Measurements from ENCODE around the gene TAF1C. TPM values are rescaled to one million over a fixed set of nuclear protein-coding genes. Genes with fewer than 3 reads are reported as not detected.

TAF1C gene
- total RNA-seq, 1 experiment from 2014 or later = 79.7 TPM

DNA sequence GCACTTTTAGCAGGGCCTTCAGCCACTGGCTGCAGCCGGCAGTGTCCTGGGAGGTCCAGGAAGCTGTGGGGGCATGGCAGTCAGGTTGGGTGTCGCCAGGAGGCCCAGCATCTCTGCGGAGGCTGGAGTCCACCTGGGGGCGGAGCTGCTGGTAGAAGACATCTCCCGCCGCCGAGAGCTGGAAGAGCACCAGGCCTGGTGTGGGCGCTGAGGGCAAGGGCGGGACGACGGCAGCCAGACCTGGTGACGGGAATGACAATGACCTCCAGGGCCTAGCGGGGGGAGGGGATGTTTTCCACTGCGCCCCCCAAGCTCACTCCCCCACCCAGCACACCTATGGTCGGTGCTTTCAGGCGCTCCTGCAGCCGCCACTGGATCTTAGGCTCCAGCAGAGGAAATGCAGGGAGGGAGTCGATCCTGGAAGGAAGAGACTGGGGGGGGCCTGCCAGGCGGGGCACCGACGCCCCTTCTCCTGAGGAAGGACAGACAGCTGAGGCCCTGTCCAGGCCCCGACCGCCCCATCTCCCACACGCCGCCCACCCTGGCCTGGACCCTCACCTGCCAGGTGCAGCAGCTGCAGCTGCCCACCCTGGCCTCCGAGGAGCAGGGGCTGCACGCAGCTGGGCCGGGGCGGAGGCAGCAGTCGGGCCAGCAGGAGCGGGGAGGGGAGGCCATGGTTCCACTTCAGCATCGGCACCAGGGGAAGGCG, 7.1 kb downstream of the TAF1C start:
- peaks cover 3% of the 10 kb centered on the region for H3K36me3 ChIP-seq (ENCODE audit: control insufficient read depth, insufficient read depth, low read length)
- no peaks in the 10 kb centered on the region for H3K9me3 ChIP-seq
- ChIA-PET POLR2A (no interaction called here), CTCF (interaction anchor here (0.8 kb wide), 1 partner anchor 128 kb away, joined by 3 read pairs; no protein-coding TSS in a partner anchor)
- BruUV-seq (replicated peaks) = no TSS peak
- Mint-ChIP-seq H3K36me3 (ENCODE audit: insufficient read depth, unreplicated experiment) (peaks cover 24% of the 10 kb centered on the region), H3K4me3 (ENCODE audit: unreplicated experiment) (no peak overlapping the region), H3K4me1 (ENCODE audit: low read depth, unreplicated experiment) (no peaks in the 10 kb centered on the region), H3K27ac (ENCODE audit: unreplicated experiment) (no peak overlapping the region), H3K27me3 (ENCODE audit: insufficient read depth, unreplicated experiment) (no peaks in the 10 kb centered on the region), H3K9me3 (ENCODE audit: unreplicated experiment) (no peaks in the 10 kb centered on the region)
- peaks cover 16% of the 10 kb centered on the region for H3K4me1 ChIP-seq
- no peak for TF ChIP-seq CTCF (IDR thresholded peaks at IDR 0.05; ENCODE audit: insufficient read depth in 1 of 2, low read depth in 1 of 2, low read length in 1 of 2, severe bottlenecking in 1 of 2, unreplicated experiment in 1 of 2)
- H3K27me3 ChIP-seq (replicated peaks; ENCODE audit: control insufficient read depth, insufficient read depth, low read length) = no peaks in the 10 kb centered on the region
- H3K4me3 ChIP-seq (ENCODE audit: low read depth, low read length) = no peak overlapping the region
- no peak for DNase-seq
- intact Hi-C loops (cut with micrococcal nuclease; ENCODE audit: unreplicated experiment) = loop anchor here (10.0 kb wide), 1 partner anchor 305 kb away; no protein-coding TSS in a partner anchor

- H3K4me1 Mint-ChIP-seq (ENCODE audit: low read depth, unreplicated experiment) = no peaks in the 10 kb centered on the region
- intact Hi-C loops (cut with micrococcal nuclease; ENCODE audit: unreplicated experiment) = no loop called here
- H3K27ac Mint-ChIP-seq (ENCODE audit: unreplicated experiment) = no peak overlapping the region
- Histone ChIP-seq H3K9me3 (no peaks in the 10 kb centered on the region), H3K36me3 (ENCODE audit: control insufficient read depth, insufficient read depth, low read length) (peaks cover 3% of the 10 kb centered on the region), H3K4me1 (peaks cover 16% of the 10 kb centered on the region), H3K27me3 (replicated peaks; ENCODE audit: control insufficient read depth, insufficient read depth, low read length) (no peaks in the 10 kb centered on the region), H3K4me3 (ENCODE audit: low read depth, low read length) (no peak overlapping the region)
- ChIA-PET POLR2A (no interaction called here), CTCF (interaction anchor here (0.8 to 1.6 kb wide), 2 partner anchors 23 to 129 kb away, joined by 3 to 6 read pairs; no protein-coding TSS in a partner anchor)
- H3K36me3 Mint-ChIP-seq (ENCODE audit: insufficient read depth, unreplicated experiment) = peaks cover 17% of the 10 kb centered on the region
- H3K4me3 Mint-ChIP-seq (ENCODE audit: unreplicated experiment) = no peak overlapping the region
- H3K27me3 Mint-ChIP-seq (ENCODE audit: insufficient read depth, unreplicated experiment) = no peaks in the 10 kb centered on the region
- no peak for DNase-seq
- BruUV-seq (replicated peaks) = no TSS peak
- no peak for TF ChIP-seq CTCF (IDR thresholded peaks at IDR 0.05; ENCODE audit: insufficient read depth in 1 of 2, low read depth in 1 of 2, low read length in 1 of 2, severe bottlenecking in 1 of 2, unreplicated experiment in 1 of 2)
- H3K9me3 Mint-ChIP-seq (ENCODE audit: unreplicated experiment) = no peaks in the 10 kb centered on the region
Observed at GRCh38 chr16:84178892-84179611, 7.8 kb downstream of the TAF1C start.

DNA sequence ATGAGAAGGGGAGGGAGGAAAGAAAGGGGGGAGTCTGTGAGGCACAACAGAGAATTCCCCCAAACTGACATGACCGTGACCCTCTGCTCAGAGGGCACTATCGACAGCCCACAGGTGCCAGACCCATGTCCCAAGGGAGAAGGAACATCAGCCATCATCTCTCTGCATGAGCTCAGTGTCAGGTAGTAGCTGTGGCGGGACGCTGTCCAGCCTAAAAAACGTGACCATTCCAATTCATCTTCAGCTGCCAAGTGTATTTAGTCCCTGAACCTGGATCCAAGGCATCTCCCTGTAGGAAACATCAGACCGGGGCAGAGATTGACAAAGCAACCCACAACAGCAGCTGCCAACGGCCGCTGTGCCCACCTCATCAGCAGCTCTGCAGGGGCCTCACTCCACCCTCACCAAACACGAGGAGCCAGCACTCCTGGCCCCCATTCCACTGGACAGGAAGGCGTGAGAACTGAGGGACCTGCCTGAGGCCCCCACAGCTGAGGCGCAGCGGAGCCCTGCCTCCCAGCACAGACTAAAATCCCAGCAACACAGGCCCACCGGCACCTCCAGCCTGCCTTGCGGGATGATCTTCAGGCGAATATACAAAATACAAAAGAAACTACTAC, 8.6 kb downstream of the TAF1C start:
- no peaks in the 10 kb centered on the region for H3K4me1 Mint-ChIP-seq (ENCODE audit: low read depth, unreplicated experiment)
- TSS peak; percentile 10 for BruUV-seq (replicated peaks)
- no peak for TF ChIP-seq CTCF (IDR thresholded peaks at IDR 0.05; ENCODE audit: insufficient read depth in 1 of 2, low read depth in 1 of 2, low read length in 1 of 2, severe bottlenecking in 1 of 2, unreplicated experiment in 1 of 2)
- peaks cover 14% of the 10 kb centered on the region for H3K36me3 Mint-ChIP-seq (ENCODE audit: insufficient read depth, unreplicated experiment)
- POLR2A ChIA-PET = no interaction called here
- no peak overlapping the region for H3K4me3 ChIP-seq (ENCODE audit: low read depth, low read length)
- no peaks in the 10 kb centered on the region for H3K27me3 Mint-ChIP-seq (ENCODE audit: insufficient read depth, unreplicated experiment)
- intact Hi-C loops (cut with micrococcal nuclease; ENCODE audit: unreplicated experiment) = no loop called here
- no peak overlapping the region for H3K27ac Mint-ChIP-seq (ENCODE audit: unreplicated experiment)
- peaks cover 16% of the 10 kb centered on the region for H3K4me1 ChIP-seq
- no peaks in the 10 kb centered on the region for H3K9me3 Mint-ChIP-seq (ENCODE audit: unreplicated experiment)
- CTCF ChIA-PET = interaction anchor here (0.6 to 1.8 kb wide), 3 partner anchors 8 to 22 kb away, joined by 3 to 12 read pairs (median 6); partner anchors contain the start of gene TAF1C
- no peaks in the 10 kb centered on the region for H3K27me3 ChIP-seq (replicated peaks; ENCODE audit: control insufficient read depth, insufficient read depth, low read length)
- no peaks in the 10 kb centered on the region for H3K9me3 ChIP-seq
- no peak overlapping the region for H3K4me3 Mint-ChIP-seq (ENCODE audit: unreplicated experiment)
- peaks cover 1% of the 10 kb centered on the region for H3K36me3 ChIP-seq (ENCODE audit: control insufficient read depth, insufficient read depth, low read length)
- DNase-seq = no peak
